ENCODE measurements around the gene FLAD1.
"Not testable (repeated sequence)": the region's sequence is repeated elsewhere in the genome, so short reads cannot be mapped to it uniquely, and the experiment has no call there.

Gene FLAD1

DNA sequence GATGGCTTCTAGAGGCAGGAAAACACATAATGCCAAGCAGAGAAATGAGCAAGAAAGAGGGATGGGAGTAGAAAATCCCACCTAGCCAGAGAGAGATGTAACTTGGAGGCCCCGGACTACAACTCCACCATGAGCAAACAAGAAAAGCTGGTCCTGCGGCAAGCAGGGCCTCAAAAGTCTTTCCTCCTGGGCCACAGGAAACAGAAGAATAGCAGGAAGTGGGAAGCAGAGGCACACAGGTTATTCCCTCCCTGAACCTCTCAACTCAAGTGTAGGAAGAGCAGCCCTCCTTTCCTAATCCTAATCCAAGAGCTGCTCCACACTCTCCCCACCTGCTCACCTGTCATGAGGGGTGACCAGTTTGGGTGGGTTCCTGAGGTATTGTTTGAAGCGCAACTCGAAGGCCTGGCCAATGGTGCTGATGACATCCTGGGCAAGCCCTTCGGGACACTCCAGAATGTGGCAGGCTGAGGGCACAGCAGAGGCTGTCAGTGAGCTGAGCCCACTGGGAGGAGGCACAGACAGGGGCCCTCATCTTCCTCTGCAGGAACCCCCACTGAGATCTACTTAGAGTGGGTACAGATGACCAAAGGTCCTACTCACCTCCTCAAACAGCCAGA is 15.7 kb upstream of the FLAD1 start:
- DNase-seq (ENCODE audit: low read depth in 2 of 2, low spot score in 1 of 2), result no peak

DNA sequence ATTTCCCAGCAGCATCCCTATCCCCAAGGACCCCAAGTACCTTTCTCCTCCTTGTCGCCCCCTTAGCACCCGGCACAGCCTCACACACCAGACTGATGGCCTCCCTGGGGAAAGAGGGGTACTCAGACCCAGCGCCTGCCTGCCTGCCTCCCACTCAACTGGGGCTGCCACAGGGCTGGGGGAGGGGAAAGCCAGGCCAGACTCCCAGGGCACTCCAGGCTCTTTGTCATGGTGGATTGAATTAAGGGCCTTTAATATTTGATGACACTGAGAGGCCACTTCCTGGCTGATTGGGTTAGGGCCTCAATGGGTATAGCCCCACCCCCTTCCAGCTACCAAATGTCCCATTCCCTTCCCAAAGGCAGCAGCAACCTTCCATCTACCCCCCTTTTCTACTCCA is 14.4 kb upstream of the FLAD1 start:
- no peak for DNase-seq (ENCODE audit: low read depth in 2 of 2, low spot score in 1 of 2)

DNA sequence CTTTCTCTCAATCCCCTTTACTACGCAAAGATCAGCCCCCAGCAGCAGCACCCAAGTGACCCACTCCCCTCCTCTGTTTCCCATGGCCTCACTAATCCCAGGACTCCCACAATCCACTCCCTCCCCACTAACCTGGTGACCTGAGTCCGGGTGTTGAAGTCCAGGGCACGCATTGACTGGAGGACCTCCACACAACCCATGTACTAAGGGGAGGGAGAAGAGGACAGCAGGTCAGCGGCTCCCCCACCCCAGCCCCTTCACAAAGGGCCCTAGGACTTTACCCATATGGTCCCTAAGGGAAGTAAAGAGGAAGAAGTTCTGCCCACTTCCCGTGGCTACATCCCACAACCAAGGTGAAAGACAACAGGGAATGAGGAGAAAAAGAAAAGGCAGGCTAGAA is 13.9 kb upstream of the FLAD1 start:
- no peak for DNase-seq (ENCODE audit: low read depth in 2 of 2, low spot score in 1 of 2)

DNA sequence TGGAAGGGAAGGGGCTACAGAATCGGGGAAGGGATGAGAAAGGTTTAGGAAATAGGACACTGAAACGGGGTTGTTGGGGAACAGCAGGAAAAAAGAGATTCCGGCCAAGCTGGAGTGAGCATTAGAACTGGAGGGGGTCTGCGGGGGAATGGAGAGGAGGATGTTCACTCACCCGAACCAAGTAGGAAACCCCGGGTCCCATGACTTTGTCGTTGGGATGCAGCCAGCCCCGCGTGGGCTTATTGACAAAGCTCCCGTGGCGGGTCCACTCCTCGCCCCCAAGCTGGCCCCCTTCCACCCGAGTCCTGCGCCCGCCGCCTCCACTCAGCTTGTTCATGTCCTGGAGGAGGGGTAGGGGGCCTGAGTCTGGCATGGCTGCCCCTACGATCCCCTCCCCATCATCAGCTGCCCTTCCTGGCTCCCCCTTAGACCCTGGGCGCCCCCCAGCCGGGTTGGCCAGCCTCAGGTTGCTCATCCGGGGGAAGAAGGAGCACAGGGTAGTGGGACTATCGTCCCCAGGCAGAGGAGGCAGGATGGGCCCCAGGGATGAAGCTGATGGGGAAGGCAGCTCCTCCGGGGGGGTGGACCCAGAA is 13.2 kb upstream of the FLAD1 start:
- DNase-seq (ENCODE audit: low read depth in 2 of 2, low spot score in 1 of 2), result no peak

DNA sequence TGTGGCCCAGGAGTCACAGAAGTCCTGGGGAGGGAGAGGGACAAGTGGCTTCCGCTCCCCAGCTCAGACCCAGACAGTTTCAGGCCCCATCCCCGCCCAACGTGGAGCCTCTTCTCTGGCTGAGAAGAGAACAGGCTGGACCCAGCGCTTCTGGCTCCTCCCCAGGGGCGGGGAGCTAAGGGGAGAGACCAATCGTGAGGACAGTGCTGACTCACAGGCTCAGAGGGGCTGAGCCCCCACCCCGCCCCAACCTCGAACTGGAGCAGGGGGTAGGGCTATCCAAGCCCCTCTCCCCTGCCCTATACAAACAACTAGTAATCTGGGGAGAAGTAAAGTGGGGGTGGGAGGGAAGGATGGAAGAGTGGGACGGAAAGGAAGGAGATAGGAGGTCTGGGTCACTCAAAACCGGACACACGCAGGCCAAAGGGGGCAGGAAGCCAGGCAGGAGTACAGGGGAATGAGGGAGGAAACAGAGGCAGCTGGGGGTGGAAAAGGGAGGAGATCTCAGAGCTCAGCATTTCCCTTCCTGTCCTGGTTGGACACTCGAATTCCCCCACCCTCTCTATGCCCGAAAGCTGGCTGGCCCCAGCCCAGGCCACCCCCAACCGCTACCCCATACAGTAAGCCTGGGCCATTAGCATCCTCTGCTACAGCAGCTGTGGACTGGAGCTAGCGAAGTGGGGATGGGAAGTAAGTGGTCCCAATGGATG is 12.4 kb upstream of the FLAD1 start, which contains the start of gene SHC1:
TSS of gene SHC1 (minus strand) at position 117 of the 710 bp plus-strand sequence. CDS start 221 bp downstream, outside the sequence.
- DNase-seq (ENCODE audit: low read depth in 2 of 2, low spot score in 1 of 2), result no peak

DNA sequence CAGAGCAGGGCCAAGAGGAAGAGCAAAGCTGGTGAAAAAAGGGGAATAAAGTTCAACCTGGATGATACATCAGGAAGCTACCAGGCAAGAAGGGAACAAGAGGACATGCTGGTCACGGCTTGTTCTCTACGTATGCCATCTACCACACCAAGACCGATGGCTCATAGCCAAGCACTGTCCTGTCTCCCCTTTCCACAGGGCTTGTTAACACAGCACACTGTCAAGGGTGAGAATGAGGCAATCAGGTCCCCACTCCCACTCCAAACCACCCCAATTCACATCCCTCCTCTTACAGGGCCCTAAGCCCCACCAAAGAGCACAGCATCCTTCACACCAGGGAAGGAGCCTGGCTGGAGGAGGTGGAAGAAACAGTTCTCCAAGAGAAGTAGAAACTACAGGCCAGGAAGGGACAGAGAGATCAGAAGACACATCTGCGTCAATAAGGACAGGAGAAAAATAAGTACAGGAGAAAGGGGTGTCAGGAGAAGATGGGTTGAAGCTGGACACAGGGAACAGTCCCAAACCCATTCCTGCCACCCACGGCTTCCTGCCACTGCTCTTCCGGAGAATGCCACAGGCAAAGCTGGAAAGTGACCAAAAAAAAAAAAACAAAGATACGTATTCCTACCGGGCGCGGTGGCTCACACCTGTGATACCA is 11.7 kb upstream of the FLAD1 start:
- no peak for DNase-seq (ENCODE audit: low read depth in 2 of 2, low spot score in 1 of 2)

DNA sequence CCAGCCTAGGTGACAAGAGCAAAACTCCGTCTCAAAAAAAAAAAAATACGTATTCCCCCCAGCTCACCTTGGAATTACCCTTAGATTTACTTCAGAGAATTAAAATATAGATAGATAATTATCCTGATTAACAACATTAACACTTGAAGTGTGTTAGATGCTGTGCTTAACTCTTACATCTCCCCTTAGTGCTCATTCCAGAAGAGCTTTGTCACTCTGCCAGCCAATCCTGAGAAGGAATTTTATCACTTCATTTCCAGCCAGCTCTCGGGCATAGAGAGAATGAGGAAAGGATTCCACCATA is 11.0 kb upstream of the FLAD1 start:
- no peak for DNase-seq (ENCODE audit: low read depth in 2 of 2, low spot score in 1 of 2)

DNA sequence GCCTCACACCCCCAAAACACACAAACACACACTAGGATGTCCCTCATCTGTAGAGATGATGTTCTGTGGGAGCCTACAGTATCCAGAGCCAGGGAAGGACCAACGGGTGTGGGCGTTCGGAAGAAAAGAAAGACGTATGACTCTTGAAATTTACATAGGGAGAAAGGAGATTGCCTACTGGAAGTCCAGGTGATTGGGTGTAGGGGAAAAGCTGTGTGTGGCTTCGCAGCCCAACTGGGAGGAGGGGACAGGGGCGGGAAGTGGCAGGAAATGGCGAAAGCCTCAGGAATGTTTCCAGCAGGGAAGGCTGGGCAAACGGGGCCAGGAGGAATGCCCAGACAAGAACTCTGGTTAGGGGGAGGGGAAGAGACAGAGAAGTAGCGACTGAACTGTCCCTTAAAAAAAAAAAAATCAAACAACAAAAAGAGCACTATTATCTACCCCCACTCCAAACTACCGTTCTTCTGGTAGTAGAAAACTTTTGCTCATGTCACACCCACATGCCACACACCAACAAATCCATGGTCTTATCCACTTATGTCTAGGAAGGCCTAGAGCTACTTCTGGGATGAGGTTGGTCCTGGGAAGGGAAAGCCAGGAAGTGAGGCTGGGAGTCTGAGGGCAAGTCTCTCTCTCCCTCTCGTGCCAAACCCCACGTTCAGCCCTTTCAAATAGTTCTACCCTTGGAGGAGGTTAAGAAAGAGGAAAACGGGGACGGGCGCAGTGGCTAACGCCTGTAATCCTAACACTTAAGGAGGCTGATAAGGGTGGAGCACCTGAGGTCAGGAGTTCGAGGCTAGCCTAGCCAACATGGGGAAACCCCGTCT is 10.4 kb upstream of the FLAD1 start:
- no peak for DNase-seq (ENCODE audit: low read depth in 2 of 2, low spot score in 1 of 2)

DNA sequence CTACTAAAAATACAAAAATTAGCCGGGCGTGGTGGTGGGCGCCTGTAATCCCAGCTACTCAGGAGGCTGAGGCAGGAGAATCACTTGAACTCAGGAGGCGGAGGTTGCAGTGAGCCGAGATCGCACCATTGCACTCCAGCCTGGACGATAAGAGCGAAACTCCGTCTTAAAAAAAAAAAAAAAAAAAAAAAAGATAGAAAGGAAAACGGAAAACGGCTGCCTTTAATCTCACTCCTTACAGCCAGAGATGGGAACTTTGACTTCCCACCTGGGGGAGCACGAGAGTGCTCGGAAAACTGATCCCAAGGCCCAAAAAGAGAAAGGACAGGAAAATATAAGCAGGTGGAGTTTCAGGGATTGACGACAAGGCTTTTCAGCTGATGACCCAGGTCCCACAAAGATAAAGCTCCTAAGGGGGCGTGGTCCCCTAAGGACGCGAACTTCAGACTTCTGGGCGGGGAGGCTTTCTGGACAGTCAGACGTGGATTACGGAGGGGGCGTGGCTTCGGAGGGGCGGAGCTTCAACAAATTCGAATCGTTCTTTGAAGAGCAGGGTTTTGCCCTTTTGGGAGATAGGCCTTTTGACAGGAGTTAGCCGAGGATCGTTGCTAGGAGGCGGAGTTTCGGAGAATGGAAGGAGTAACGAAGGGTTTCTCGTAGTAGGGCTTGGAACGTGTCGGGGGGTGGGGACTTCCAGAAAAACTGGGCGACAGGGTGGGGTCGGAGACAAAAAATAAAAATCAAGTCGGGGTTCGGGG is 9.6 kb upstream of the FLAD1 start:
- DNase-seq (ENCODE audit: low read depth in 2 of 2, low spot score in 1 of 2), result peak; percentile 78

DNA sequence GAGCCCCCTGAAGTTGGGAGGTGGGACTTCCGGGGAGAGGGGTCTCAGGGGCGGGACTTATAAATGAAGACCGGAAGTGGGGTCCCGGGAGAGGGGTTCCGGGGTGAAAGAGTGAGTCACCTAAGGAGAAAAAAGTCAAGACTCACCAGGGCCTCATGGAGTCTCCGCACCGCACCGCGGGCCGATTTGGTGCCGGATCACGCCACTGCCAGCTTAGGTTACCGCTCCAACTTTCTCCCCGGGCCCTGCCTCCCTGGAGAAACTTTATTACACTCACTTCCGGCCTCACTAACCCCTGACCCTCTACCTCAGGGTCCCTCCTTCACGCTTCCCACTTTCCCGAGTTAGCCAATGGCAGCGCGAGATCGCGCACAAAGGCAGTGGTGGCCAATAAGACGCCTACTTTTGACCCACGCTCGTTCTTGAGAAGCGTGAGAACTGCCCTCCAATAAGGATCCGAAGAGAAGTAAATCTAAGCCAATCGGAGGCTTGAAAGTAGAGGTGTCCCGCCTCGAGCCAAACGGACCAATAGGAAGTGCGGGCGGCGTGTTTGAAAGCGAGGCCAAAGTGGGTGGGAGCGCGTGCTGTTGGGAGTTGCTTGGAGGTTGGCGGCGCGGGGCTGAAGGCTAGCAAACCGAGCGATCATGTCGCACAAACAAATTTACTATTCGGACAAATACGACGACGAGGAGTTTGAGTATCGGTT is 8.9 kb upstream of the FLAD1 start, which contains the start of gene CKS1B:
TSS of gene CKS1B (plus strand) at position 580 of the 706 bp plus-strand sequence. CDS start at position 645, 65 bp downstream.
- DNase-seq (ENCODE audit: low read depth in 2 of 2, low spot score in 1 of 2), result peak; percentile 87 to 92

DNA sequence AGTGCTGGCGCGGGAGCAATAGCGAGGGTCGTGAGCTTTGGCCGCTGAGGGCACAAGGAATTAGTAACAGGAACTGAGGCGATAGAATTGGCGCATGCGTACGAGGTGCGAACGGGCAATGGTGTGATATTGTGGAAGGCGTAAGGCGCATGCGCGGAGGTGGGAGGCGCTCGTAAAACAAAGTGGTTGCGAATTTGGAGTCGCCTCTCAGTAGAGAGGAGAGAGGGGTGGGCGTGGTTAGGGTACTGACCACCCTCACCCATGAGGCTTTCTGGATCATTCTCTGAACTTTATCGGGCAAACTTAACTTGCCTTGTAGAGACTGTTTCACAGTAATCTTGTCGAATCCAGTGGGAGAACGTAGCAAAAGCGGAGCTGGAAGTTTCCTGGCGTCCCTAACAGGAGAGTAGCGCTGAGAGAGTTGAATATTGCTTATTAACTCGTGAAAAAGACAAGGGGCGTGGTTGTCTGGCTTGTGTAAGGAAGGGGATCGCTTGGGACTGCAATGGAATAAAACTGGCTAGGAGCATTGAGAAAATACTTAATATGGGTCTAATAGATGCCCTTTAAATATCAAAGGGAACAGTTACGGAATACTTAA is 8.2 kb upstream of the FLAD1 start:
- DNase-seq (ENCODE audit: low read depth in 2 of 2, low spot score in 1 of 2), result peak; percentile 86 to 91

DNA sequence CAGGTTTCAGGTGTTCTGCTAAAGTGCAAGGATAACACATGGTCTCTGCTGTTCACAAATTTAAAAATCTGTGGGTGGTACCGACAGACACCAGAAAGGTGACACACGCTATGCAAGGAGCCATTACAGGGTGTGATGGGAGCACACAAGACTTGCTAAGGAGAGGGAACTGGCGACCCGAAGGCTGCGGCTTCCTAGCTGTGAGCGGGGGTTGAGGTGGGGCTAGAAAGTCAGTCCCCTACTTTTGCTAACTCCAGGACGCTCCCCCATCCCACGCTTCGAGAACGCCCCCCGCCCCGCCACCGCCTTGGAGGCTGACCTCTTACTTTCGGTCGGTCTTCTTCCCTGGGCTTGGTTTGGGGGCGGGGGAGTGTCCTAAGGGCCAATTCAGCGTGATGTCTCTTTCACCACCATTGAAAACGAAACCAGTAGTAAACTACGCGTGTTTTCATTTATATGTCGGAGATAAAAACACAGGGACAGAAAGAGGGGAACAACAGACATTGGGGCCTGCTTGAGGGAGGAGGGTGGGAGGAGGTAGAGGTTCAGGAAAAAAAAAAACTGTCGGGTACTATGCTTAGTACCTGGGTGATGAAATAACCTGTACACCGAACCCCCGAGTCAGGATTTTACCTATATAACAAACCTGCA is 7.6 kb upstream of the FLAD1 start:
- DNase-seq (ENCODE audit: low read depth in 2 of 2, low spot score in 1 of 2), result no peak

DNA sequence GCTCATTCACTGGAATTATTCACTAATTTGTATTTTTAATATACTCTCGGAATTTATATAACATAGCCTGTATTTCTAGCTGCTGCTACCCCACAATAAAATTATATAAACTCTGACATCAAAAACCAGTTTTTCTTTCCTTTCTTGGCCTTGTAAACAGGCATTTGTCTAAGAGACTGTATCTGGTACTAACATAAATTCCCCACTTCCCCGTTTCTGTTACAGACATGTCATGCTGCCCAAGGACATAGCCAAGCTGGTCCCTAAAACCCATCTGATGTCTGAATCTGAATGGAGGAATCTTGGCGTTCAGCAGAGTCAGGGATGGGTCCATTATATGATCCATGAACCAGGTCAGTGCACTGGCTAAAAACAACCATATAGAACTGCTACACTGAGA is 5.4 kb upstream of the FLAD1 start:
- DNase-seq (ENCODE audit: low read depth in 2 of 2, low spot score in 1 of 2), result not testable (repeated sequence)

DNA sequence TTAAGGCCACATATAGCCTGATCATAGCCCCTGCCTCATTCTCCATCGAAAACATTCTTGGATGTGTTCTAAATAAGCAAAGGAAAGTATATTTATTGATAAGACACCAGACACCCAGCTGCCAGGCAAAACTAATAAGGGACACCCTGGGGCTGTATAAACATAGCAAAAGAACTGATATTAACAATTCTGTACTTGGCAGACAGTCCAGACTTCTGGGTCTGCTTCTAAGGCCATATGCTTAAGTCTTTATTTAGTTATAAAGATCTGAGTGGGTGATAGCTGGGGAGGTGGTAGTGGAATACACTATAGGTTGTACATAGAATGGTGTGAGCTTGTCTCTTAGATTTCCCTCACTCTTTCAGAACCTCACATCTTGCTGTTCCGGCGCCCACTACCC is 4.8 kb upstream of the FLAD1 start:
- no peak for DNase-seq (ENCODE audit: low read depth in 2 of 2, low spot score in 1 of 2)

DNA sequence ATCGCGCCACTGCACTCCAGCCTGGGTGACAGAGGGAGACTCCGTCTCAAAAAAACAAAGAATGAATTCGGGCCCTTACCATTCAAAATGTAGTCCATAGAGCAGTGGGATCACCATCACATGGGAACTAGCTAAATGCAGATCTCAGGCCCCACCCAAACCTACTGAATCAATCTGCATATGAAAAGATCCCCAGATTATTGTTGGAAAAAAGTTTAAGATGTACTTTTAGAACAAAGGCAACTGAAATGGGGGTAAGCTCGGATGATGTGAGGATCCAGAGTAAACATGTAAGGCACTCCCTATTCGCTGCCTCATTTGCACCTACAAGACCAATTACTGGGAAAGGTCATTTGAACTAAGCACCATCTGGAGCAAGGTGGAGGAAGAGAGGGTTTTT is 803 bp upstream of the FLAD1 start:
- no peak for DNase-seq (ENCODE audit: low read depth in 2 of 2, low spot score in 1 of 2)

DNA sequence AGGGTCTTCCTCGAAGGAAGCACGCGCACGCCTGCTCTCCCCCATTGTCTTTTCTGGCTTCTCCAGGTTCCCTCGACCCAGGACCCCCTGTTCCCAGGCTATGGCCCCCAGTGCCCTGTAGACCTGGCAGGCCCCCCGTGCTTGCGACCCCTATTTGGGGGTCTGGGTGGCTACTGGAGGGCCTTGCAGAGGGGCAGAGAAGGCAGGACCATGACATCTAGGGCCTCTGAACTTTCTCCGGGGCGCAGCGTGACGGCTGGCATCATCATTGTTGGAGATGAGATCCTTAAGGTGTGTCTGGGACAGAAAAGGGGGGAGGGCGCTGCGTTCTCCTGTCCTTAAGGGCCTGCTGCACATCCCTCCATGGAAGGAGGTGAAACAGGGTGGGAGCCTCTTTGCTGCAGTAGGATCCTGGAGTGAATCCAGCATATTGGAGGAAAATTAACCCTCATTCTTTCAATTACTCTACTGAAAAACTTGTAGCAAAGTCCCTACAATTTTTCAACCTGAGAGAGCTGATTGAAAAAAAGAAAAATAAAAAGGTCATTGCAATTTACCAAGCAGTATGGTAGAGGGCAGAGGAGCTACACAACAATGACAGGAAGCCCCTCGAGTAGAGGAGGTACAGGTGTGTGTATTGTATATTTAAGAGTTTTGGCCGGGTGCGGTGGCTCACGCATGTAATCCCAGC is 777 bp downstream of the FLAD1 start:
- DNase-seq (ENCODE audit: low read depth in 2 of 2, low spot score in 1 of 2), result no peak

DNA sequence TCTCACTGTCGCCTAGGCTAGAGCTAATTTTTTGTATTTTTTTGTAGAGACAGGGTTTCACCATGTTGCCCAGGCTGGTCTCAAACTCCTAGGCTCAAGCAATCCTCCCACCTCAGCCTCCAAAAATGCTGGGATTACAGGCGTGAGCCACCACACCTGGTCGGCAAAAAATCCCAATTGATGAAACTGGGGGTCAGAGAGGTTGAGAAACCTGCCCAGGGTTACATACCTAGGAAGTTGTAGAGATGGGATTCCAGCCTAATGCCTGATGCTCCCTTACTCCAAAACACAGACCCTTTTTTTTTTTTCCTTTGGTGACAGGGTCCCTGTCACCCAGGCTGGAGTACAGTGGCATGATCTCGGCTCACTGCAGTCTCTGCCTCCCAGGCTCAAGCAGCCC is 3.6 kb downstream of the FLAD1 start:
- not testable (repeated sequence) for DNase-seq (ENCODE audit: low read depth in 2 of 2, low spot score in 1 of 2)

DNA sequence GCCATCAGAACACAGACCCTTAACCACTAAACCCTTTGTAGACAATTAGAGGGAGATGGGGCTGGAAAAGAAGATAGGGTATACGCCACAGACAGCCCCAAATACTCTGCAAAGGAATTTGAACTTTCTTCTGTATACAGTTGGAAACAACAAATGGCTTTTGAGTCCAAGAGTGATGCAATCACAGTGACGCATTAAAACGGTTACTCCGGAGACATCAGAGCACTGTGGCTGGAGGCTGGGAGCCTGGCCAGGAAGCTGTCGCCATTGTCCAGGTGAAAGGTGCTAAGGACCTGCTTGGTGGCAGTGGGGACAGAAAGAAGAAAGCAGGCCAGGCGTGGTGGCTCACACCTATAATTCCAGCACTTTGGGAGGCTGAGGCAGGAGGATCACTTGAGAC is 4.2 kb downstream of the FLAD1 start:
- DNase-seq (ENCODE audit: low read depth in 2 of 2, low spot score in 1 of 2), result no peak

Data from stimulated activated CD8-positive, alpha-beta memory T cell treated with anti-CD3 and anti-CD28 coated beads, Interleukin-4, amount 100 ng/mL, for 1 hour (primary cell).